GM23248 (cell line): Measurements from ENCODE around the gene F2RL3.

Experiments used
- EZH2 ChIP-seq: fragments of 200-600 bp; sonication (generic); IDR thresholded peaks from 2 replicates; pipeline ENCODE4 v1.6.1; 2018; ENCODE audit warnings: antibody characterized with exemption, mild to moderate bottlenecking; ENCODE audit not compliant: insufficient read depth, poor library complexity, severe bottlenecking
- EZH2phosphoT487 ChIP-seq: fragments of 200-600 bp; sonication (generic); IDR thresholded peaks from 2 replicates; pipeline ENCODE4 v1.6.1; 2018; ENCODE audit warnings: antibody characterized with exemption, moderate library complexity, mild to moderate bottlenecking, low read depth; ENCODE audit not compliant: insufficient read depth

GRCh38 chr19:16928916-16929315, 40.1 kb downstream of the F2RL3 start:
- TF ChIP-seq EZH2 (no peak), EZH2phosphoT487 (no peak)
